HCT116 (cell line): Measurements from ENCODE around the gene ESAM. TPM values are rescaled to one million over a fixed set of nuclear protein-coding genes. Genes with fewer than 3 reads are reported as not detected.

Experiments used
- ATAC-seq: fragments of 200-7000 bp; cut with Tn5 transposase; 2 replicates; pipeline ENCODE4 v1.9.1; 2020; ENCODE audit warnings: mild to moderate bottlenecking, moderate library complexity
- BruUV-seq: library from RNA; stranded (reverse); fragments of 400-500 nt; replicated peaks from 2 replicates; lab custom pipeline; 2021; lab: Mats Ljungman, UMichigan
- CTCF ChIA-PET: fragments of 300-600 bp; sonication (Branson Sonifier 250); formaldehyde crosslinking; loops from one replicate; lab custom pipeline; 2021; ENCODE audit warnings: antibody characterized with exemption; lab: Charles Lee
- POLR2A ChIA-PET: fragments of 300-600, 350-600 bp; sonication (Branson Sonifier 250); formaldehyde crosslinking; loops from one replicate; lab custom pipeline; 2021; ENCODE audit warnings: antibody characterized with exemption; lab: Charles Lee
- RAD21 ChIA-PET, 2 experiments: fragments of 300-600 bp; sonication (Branson Sonifier 250); formaldehyde crosslinking; loops; one replicate each; lab custom pipeline; 2023; ENCODE audit warnings: low total read pairs in 2 of 2; ENCODE audit not compliant: uncharacterized antibody in 2 of 2, unreplicated experiment in 2 of 2, low non-redundant PET in 1 of 2; lab: Charles Lee
- DNase-seq: peaks from one replicate; pipeline ENCODE4 v3.0.0-alpha.2; 2010; ENCODE audit warnings: low read depth, low spot score
- H2AFZ ChIP-seq: fragments of 200-600 bp; shearing (Covaris generic), sonication (generic); 2 replicates; pipeline ENCODE4 v1.6.1; 2017; ENCODE audit warnings: low read depth, mixed run types, mixed read lengths, antibody characterized with exemption, low read length; ENCODE audit not compliant: poor library complexity, severe bottlenecking
- H3K27ac ChIP-seq: 2 replicates; pipeline ENCODE4 v1.5.1; 2012; ENCODE audit warnings: low read depth, low read length
- H3K27me3 ChIP-seq: fragments of 200-600 bp; sonication (generic); 2 replicates; pipeline ENCODE4 v1.6.1; 2016; ENCODE audit warnings: mixed run types, low read length, mixed read lengths; ENCODE audit not compliant: insufficient read depth
- H3K36me3 ChIP-seq, 2 experiments: fragments of 200-500 bp in 1 of 2; fragments of 200-600 bp in 1 of 2; sonication (Bioruptor generic) in 1 of 2; sonication (generic) in 1 of 2; 2 replicates each; pipeline versions ENCODE4 v1.5.1 to v1.6.1; 2014 to 2016; ENCODE audit warnings: low read length in 2 of 2, inconsistent platforms in 1 of 2, mixed read lengths in 1 of 2, mixed run types in 1 of 2; ENCODE audit not compliant: insufficient read depth in 2 of 2, control insufficient read depth in 1 of 2
- H3K4me1 ChIP-seq, 2 experiments: fragments of 200-600 bp in 1 of 2; sonication (generic) in 1 of 2; 2 replicates each; pipeline versions ENCODE4 v1.5.1 to v1.6.1; 2012 to 2017; ENCODE audit warnings: low read length in 2 of 2, inconsistent platforms in 1 of 2, mild to moderate bottlenecking in 1 of 2, mixed read lengths in 1 of 2, mixed run types in 1 of 2, moderate library complexity in 1 of 2; ENCODE audit not compliant: insufficient read depth in 2 of 2, control insufficient read depth in 1 of 2
- H3K4me2 ChIP-seq: fragments of 200-600 bp; sonication (generic); 2 replicates; pipeline ENCODE4 v1.6.1; 2017; ENCODE audit warnings: mixed run types, low read length, mixed read lengths
- H3K4me3 ChIP-seq, 2 experiments: fragments of 200-600 bp in 1 of 2; sonication (generic) in 1 of 2; replicated peaks in 1 of 2; 2 replicates each; pipeline ENCODE4 v1.5.1; 2011 to 2016; ENCODE audit warnings: low read length in 2 of 2, control low read depth in 1 of 2, low read depth in 1 of 2, mild to moderate bottlenecking in 1 of 2, mixed read lengths in 1 of 2, mixed run types in 1 of 2
- H3K79me2 ChIP-seq: fragments of 200-600 bp; sonication (generic); 2 replicates; pipeline ENCODE4 v1.6.1; 2017; ENCODE audit warnings: mild to moderate bottlenecking, mixed run types, low read length, moderate library complexity, mixed read lengths; ENCODE audit not compliant: insufficient read depth
- H3K9ac ChIP-seq: fragments of 200-600 bp; sonication (generic); 2 replicates; pipeline ENCODE4 v1.6.1; 2016; ENCODE audit warnings: low read length, mixed read lengths
- H3K9me2 ChIP-seq: fragments of 200-600 bp; sonication (generic), shearing (Covaris generic); 2 replicates; pipeline ENCODE4 v1.6.1; 2017; ENCODE audit warnings: mixed run types, mild to moderate bottlenecking, moderate library complexity; ENCODE audit not compliant: insufficient read depth
- H3K9me3 ChIP-seq, 2 experiments: fragments of 200-500 bp in 1 of 2; fragments of 200-600 bp in 1 of 2; sonication (Bioruptor generic) in 1 of 2; sonication (generic) in 1 of 2; 2 replicates each; pipeline ENCODE4 v1.6.1; 2014 to 2017; ENCODE audit warnings: low read length in 2 of 2, mixed read lengths in 2 of 2, inconsistent platforms in 1 of 2, low read depth in 1 of 2, mild to moderate bottlenecking in 1 of 2, mixed run types in 1 of 2, moderate library complexity in 1 of 2; ENCODE audit not compliant: control insufficient read depth in 1 of 2, insufficient read depth in 1 of 2
- H4K20me1 ChIP-seq: fragments of 200-600 bp; sonication (generic), shearing (Covaris generic); 2 replicates; pipeline ENCODE4 v1.6.1; 2017; ENCODE audit warnings: mixed run types, mild to moderate bottlenecking, moderate library complexity; ENCODE audit not compliant: insufficient read depth
- ATF3 ChIP-seq: IDR thresholded peaks from 2 replicates; pipeline ENCODE4 v1.6.1; 2012
- CBX3 ChIP-seq: IDR thresholded peaks from 2 replicates; pipeline ENCODE4 v1.6.1; 2012; ENCODE audit warnings: low read depth
- CTCF ChIP-seq, 3 experiments: fragments of 200-600 bp in 1 of 3; sonication (generic) in 1 of 3; IDR thresholded peaks in 2 of 3; conservative IDR thresholded peaks in 1 of 3; 2 replicates each; pipeline ENCODE4 v1.5.1; 2012 to 2017; ENCODE audit warnings: low read depth in 2 of 3, low read length in 2 of 3, antibody characterized with exemption in 1 of 3, borderline replicate concordance in 1 of 3, control low read depth in 1 of 3, mild to moderate bottlenecking in 1 of 3, mixed read lengths in 1 of 3, mixed run types in 1 of 3, moderate library complexity in 1 of 3; ENCODE audit not compliant: insufficient read depth in 1 of 3
- EGR1 ChIP-seq: IDR thresholded peaks from 2 replicates; pipeline ENCODE4 v1.6.1; 2012; ENCODE audit warnings: low read depth
- ELF1 ChIP-seq: IDR thresholded peaks from 2 replicates; pipeline ENCODE4 v1.6.1; 2012; ENCODE audit warnings: low read depth, borderline replicate concordance
- EZH2 ChIP-seq: fragments of 200-600 bp; sonication (generic); IDR thresholded peaks from 2 replicates; pipeline ENCODE4 v1.6.1; 2017; ENCODE audit warnings: antibody characterized with exemption, mixed run types
- EZH2phosphoT487 ChIP-seq: fragments of 200-600 bp; IDR thresholded peaks from 2 replicates; pipeline ENCODE4 v1.6.1; 2018; ENCODE audit warnings: antibody characterized with exemption, borderline replicate concordance
- FOSL1 ChIP-seq: IDR thresholded peaks from 2 replicates; pipeline ENCODE4 v1.6.1; 2012; ENCODE audit warnings: low read depth
- JUND ChIP-seq: IDR thresholded peaks from 2 replicates; pipeline ENCODE4 v1.6.1; 2012
- POLR2A ChIP-seq: IDR thresholded peaks from 2 replicates; pipeline ENCODE4 v1.7.0; 2011; ENCODE audit warnings: borderline replicate concordance; ENCODE audit not compliant: insufficient read depth, insufficient read length; ENCODE audit errors: extremely low read depth
- RAD21 ChIP-seq: IDR thresholded peaks from 2 replicates; pipeline ENCODE4 v1.6.1; 2012; ENCODE audit warnings: low read depth, mild to moderate bottlenecking
- SIN3A ChIP-seq: IDR thresholded peaks from 2 replicates; pipeline ENCODE4 v1.6.1; 2012; ENCODE audit warnings: low read depth
- SRF ChIP-seq: IDR thresholded peaks from 2 replicates; pipeline ENCODE4 v1.6.1; 2012; ENCODE audit warnings: low read depth
- TCF7L2 ChIP-seq: IDR thresholded peaks from 2 replicates; pipeline ENCODE4 v1.7.0; 2011; ENCODE audit warnings: borderline replicate concordance, inconsistent platforms; ENCODE audit not compliant: insufficient read depth, insufficient read length; ENCODE audit errors: extremely low read depth
- YY1 ChIP-seq: IDR thresholded peaks from 2 replicates; pipeline ENCODE4 v1.6.1; 2011; ENCODE audit warnings: low read length, low read depth, moderate library complexity, mild to moderate bottlenecking; ENCODE audit not compliant: insufficient replicate concordance; ENCODE audit errors: extremely low read depth
- ZBTB33 ChIP-seq: IDR thresholded peaks from 2 replicates; pipeline ENCODE4 v1.6.1; 2011; ENCODE audit warnings: mild to moderate bottlenecking, low read length, moderate library complexity; ENCODE audit not compliant: insufficient replicate concordance; ENCODE audit errors: extremely low read depth
- ZFX ChIP-seq: fragments of 450-650 bp; IDR thresholded peaks from 2 replicates; pipeline ENCODE4 v1.6.1; 2017
- ZNF274 ChIP-seq: fragments of 200-500 bp; sonication (Bioruptor generic); IDR thresholded peaks from 2 replicates; pipeline ENCODE4 v1.6.1; 2014; ENCODE audit warnings: mild to moderate bottlenecking, low read depth, low read length, inconsistent platforms
- intact Hi-C: fragments of 100-400 bp; cut with micrococcal nuclease; formaldehyde crosslinking; loops from 2 replicates; pipeline ENCODE4 v1.10.0; 2022
- total RNA-seq: library from RNA; stranded (reverse); gene quantifications from one replicate; pipeline ENCODE4 v1.2.1, GENCODE V29; 2021; ENCODE audit not compliant: unreplicated experiment
- TF ChIP-seq, protein P1 (sequence below): IDR thresholded peaks from 2 replicates; pipeline ENCODE4 v1.6.1; 2012

Gene ESAM
- total RNA-seq, 1 experiment from 2014 or later = 6.1 TPM

- ATAC-seq (no peak), DNase-seq (no peak)
- no peaks in the 10 kb centered on the region for H3K36me3 ChIP-seq
- ChIA-PET CTCF (interaction anchor here (4.0 kb wide), 1 partner anchor 18 kb away, joined by 27 read pairs; no protein-coding TSS in a partner anchor), RAD21 (no interaction called here), POLR2A (no interaction called here)
- no peaks in the 10 kb centered on the region for H3K27me3 ChIP-seq
- no peak overlapping the region for H3K27ac ChIP-seq
- H3K79me2 ChIP-seq = peaks cover 95% of the 10 kb centered on the region
- TF ChIP-seq ATF3 = no peak
- TF ChIP-seq CTCF (IDR thresholded peaks at IDR 0.05 in 2 of 3, conservative IDR thresholded peaks at IDR 0.05 in 1 of 3; ENCODE audit: borderline replicate concordance in 1 of 3, insufficient read depth in 1 of 3, low read depth in 2 of 3, low read length in 2 of 3) = no peak
- no peak for TF ChIP-seq YY1
- no peak for TF ChIP-seq CBX3
- no peak for TF ChIP-seq TCF7L2
- TF ChIP-seq RAD21 = no peak
- TF ChIP-seq SIN3A = no peak
- TF ChIP-seq EZH2phosphoT487 = no peak
- no peak for TF ChIP-seq EGR1
- no peak for TF ChIP-seq ELF1
- TF ChIP-seq JUND = no peak
- TF ChIP-seq ZBTB33 = no peak
- TF ChIP-seq, protein P1, sequence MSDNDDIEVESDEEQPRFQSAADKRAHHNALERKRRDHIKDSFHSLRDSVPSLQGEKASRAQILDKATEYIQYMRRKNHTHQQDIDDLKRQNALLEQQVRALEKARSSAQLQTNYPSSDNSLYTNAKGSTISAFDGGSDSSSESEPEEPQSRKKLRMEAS = no peak
- TF ChIP-seq POLR2A = no peak
- TF ChIP-seq ZFX = no peak
- no peak for TF ChIP-seq SRF
- no peak for TF ChIP-seq FOSL1
- TF ChIP-seq EZH2 = no peak
- no peak for TF ChIP-seq ZNF274
- no peaks in the 10 kb centered on the region for H3K9me3 ChIP-seq
- no peak overlapping the region for H3K9ac ChIP-seq
- no peak overlapping the region for H3K4me3 ChIP-seq
- H3K4me2 ChIP-seq = no peak overlapping the region
- no TSS peak for BruUV-seq
- intact Hi-C loops = loop anchor here (2.0 kb wide), 1 partner anchor 45 kb away; no protein-coding TSS in a partner anchor
- 0 out of 2 replicates have a peak, but pooled peaks cover 18% of the 10 kb centered on the region for H4K20me1 ChIP-seq
- no peak overlapping the region for H2AFZ ChIP-seq
- H3K4me1 ChIP-seq = peaks cover 0 to 11% of the 10 kb centered on the region in 2 experiments; a peak in 2 of 4 replicates
- H3K9me2 ChIP-seq = no peaks in the 10 kb centered on the region
Observed at GRCh38 chr11:124791626-124792341, 29.7 kb upstream of the ESAM start.
